NCI-H345 treated with DMSO at 0.1 percent for 48 hours (cell line): Measurements from ENCODE around the gene DDX1.
"Not testable (repeated sequence)": the region's sequence is repeated elsewhere in the genome, so short reads cannot be mapped to it uniquely, and the experiment has no call there.

Experiments used
- DNase-seq: peaks from one replicate; lab custom pipeline; 2025; ENCODE audit not compliant: unreplicated experiment; lab: John Stamatoyannopoulos, UW

Gene DDX1

GRCh38 chr2:15594291-15595256, 2.9 kb downstream of the DDX1 start:
- DNase-seq, result no peak

- DNase-seq, result no peak
These were observed 3.8 kb downstream of the DDX1 start for GRCh38 chr2:15595342-15595905.

- no peak for DNase-seq
These were observed 4.3 kb downstream of the DDX1 start for GRCh38 chr2:15595936-15596335.

GRCh38 chr2:15596350-15596749, 4.7 kb downstream of the DDX1 start:
- no peak for DNase-seq

- no peak for DNase-seq
These were observed 5.3 kb downstream of the DDX1 start for GRCh38 chr2:15596968-15597367.

DNA sequence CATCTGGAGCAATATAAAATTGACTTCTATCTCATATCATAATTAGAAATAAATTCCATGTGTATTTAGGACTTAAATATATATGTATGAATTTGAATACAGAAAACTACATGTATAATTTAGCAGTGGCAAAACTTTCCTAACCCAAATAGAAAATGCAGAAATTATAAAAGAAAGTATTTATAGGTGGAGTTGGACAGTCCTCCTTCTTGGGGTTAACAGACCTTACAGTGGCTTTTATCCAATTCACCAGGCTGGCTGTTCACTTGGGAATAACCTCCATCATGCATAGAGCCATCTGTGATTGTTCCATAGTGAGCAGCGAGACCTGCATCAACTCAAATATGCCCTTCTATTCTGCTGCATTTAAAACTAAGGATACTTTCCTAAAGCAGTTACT, 8.3 kb downstream of the DDX1 start:
- no peak for DNase-seq

DNA sequence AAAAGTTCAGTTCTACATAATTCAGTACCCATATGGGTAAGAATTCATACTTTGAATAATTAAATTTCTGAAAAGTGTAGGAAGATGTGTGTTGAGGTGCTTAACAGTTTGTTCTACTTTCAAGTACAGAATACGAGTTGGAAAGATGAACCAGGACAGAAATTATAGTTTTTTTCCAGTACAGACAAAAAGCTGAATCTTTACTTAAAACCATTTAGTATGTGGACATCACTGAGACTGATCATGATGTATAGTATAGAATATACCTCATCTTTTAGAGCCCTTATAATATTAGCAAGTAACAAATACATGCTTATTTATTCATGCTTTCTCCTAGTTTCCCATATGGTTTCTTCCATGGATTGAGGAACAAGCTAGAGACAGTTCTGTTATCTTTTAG, 10.0 kb downstream of the DDX1 start:
- DNase-seq, result no peak

GRCh38 chr2:15602393-15602792, 10.7 kb downstream of the DDX1 start:
- DNase-seq, result no peak

- DNase-seq, result no peak
These were observed 11.5 kb downstream of the DDX1 start for GRCh38 chr2:15603044-15603765.

DNA sequence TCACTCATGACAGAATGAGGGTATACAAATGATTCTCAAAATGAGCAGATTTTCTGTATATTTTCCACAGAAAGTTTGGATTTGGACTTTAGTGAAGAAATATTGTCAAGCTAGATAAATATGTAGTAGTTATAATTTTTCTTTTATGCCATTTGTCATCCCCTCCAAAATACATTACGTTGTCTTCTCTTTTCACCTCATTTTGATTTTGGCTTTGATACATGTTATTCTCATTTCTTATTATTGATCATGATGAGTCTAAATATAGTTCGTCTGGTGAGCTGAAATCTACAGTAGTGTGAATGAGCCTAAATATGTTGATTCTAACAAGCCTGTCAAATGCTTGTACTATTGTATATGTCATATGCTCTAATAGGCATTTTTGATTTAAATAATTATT, 12.3 kb downstream of the DDX1 start:
- no peak for DNase-seq

- no peak for DNase-seq
These were observed 14.1 kb downstream of the DDX1 start for GRCh38 chr2:15605721-15606120.

DNA sequence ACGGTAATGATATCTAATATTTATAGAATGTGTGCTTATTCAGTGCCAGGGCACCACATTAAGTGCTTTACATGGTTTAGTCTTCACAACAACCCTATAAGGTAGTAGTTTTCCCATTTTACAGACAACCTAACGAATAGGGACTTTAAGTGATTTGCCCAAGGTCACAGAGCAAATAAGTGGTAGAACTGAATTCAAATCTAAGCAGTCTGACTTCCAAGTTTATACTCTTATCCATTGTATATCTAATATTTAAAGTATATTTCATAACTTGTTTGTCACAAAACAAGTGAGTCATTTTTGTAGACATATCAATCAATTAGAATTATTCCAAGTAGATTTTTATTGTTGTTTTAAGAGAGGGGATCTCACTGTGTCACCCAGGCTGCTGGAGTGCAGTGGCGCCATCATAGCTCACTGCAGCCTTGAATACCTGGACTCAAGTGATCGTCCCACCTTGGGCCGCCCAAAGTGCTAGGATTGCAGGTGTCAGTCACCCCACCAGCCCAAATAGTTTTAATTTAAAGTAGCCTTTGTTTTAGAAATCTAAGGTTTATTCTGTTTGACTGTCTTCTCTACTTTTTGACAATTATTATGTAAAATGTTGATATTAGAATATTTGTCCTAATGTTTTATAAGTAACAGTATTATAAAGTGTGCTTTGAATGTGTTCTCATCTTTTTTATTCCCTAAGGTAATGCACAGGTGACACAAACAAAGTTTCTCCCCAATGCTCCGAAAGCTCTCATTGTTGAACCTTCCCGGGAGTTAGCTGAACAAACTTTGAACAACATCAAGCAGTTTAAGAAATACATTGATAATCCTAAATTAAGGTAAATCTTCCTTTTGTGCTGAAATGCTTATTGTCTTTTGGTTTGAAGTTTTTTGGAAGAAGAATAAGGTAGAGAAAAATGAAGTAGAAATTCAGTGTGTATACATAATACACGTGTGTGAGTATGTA, 15.1 kb downstream of the DDX1 start:
- DNase-seq, result no peak

DNA sequence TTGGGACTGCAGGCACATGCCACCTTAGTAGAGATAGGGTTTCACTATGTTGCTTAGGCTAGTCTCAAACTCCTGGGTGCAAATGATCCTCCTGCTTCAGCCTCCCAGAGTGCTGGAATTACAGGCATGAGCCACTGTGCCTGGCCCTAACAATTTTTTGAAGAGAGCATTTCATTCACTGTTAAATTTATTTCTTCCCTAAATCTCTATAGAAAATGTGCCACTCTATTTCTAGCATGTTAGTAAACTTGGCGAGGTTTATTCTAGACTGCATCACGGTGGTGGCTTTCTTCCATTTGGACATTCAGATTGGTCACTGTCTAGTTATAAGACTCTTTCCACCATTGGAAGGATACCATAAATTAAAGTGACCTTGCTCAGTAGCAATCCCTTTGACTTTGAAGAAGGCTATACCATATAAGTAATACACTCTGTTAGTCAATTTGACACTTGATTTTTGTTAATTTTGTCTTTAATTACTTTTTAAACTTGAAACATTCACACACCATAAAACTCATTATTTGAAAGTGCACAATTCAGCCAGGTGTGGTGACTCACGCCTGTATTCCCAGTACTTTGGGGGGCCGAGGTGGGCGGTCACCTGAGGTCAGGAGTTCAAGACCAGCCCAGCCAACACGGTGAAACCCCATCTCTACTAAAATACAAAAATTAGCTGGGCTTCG, 16.2 kb downstream of the DDX1 start:
- DNase-seq, result no peak

- DNase-seq, result no peak
These were observed 16.7 kb downstream of the DDX1 start for GRCh38 chr2:15608392-15608761.

- no peak for DNase-seq
These were observed 17.8 kb downstream of the DDX1 start for GRCh38 chr2:15609341-15610042.

DNA sequence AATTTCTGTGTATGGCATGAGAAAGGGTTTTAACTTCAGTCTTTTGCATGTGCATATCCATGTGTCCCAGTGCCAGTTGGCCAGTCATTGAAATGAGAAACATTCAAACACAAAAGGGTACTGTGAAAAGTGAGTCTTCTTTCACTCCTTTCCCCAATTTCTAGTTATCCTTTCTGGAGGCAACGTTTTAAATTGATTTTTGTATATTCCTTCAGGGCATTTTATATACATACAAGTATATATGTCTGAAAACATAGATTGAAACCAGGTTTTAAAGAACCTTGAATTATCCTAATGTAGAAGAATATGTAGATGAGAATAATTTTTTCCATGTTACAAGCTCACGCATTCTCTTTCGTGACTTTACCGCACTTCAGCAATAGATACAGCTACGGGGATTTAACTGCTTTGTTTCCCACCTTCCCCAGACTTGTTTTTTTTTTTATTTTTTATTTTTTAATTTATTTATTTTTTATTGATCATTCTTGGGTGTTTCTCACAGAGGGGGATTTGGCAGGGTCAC, 18.8 kb downstream of the DDX1 start:
- no peak for DNase-seq

DNA sequence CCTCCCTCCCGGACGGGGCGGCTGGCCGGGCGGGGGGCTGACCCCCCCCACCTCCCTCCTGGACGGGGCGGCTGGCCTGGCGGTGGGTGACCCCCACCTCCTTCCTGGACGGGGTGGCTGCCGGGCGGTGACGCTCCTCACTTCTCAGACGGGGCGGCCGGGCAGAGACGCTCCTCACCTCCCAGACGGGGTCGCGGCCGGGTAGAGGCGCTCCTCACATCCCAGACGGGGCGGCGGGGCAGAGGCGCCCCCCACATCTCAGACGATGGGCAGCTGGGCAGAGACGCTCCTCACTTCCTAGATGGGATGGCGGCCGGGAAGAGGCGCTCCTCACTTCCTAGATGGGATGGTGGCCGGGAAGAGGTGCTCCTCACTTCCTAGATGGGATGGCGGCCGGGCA, 20.4 kb downstream of the DDX1 start:
- not testable (repeated sequence) for DNase-seq

DNA sequence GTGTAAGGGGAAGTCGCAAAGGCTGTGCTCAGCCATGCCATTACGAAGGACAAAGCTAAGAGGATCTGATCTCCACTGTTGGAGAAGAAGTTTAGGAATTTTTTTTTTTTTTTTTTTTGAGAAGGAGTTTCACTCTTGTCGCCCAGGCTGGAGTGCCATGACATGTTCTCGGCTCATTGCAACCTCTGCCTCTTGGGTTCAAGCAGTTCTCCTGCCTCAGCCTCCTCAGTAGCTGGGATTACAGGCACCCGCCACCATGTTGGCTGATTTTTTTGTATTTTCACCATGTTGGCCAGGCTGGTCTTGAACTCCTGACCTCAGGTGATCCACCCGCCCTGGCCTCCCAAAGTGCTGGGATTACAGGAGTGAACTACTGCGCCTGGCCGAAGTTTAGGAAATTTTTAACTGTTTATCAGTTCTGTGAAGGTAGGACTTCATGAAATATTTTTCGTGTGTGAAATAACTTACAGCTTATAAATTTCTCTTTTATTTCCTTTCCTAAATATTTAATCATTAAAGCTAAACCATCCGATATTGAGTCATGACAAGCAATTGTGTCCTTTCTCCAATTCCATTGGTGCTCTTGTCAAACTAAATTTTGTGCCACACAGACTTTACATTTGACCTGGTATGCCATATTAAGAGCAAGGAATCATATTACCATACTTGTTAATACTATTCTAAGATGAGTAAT, 22.2 kb downstream of the DDX1 start:
- no peak for DNase-seq
